Esophagus muscularis mucosa (tissue), 4 donors: ENCODE results near the gene OBI1. TPM values are rescaled to one million over a fixed set of nuclear protein-coding genes. Genes with fewer than 3 reads are reported as not detected.

ENCODE experiments used
- DNase-seq: peaks from one replicate; pipeline ENCODE4 v3.0.0-alpha.2; 2017; ENCODE audit errors: extremely low spot score
- H3K27ac ChIP-seq, 4 donors: fragments of 200-600 bp; sonication (generic); replicated peaks in 1 of 4; 1 replicate in 3 of 4; 2 replicates in 1 of 4; pipeline ENCODE4 v1.5.1; 2016 to 2019; ENCODE audit warnings: mild to moderate bottlenecking in 1 of 4
- H3K27me3 ChIP-seq, 4 donors: fragments of 200-600 bp; sonication (generic); one replicate each; pipeline versions ENCODE4 v1.5.1 to v1.6.0; 2016 to 2019
- H3K36me3 ChIP-seq, 4 donors: fragments of 200-600 bp; sonication (generic); one replicate each; pipeline ENCODE4 v1.5.1; 2016 to 2019
- H3K4me1 ChIP-seq, 4 donors: fragments of 200-600 bp; sonication (generic); one replicate each; pipeline ENCODE4 v1.5.1; 2016 to 2019
- H3K4me3 ChIP-seq, 4 donors: fragments of 200-600 bp; sonication (generic); 1 replicate in 2 of 4; 2 replicates in 2 of 4; pipeline ENCODE4 v1.5.1; 2016 to 2019; ENCODE audit warnings: mild to moderate bottlenecking in 4 of 4, moderate library complexity in 1 of 4
- H3K9me3 ChIP-seq, 4 donors: fragments of 200-600 bp; sonication (generic); 1 replicate in 3 of 4; 2 replicates in 1 of 4; pipeline ENCODE4 v1.5.1; 2016 to 2019
- CTCF ChIP-seq, 3 experiments: fragments of 200-600 bp in 2 of 3; fragments of 450-650 bp in 1 of 3; sonication (generic) in 2 of 3; IDR thresholded peaks; one replicate each; pipeline ENCODE4 v1.5.1; 2017 to 2019; ENCODE audit warnings: antibody characterized with exemption in 3 of 3, mild to moderate bottlenecking in 2 of 3, moderate library complexity in 1 of 3
- EP300 ChIP-seq: sonication (generic); formaldehyde crosslinking; IDR thresholded peaks from one replicate; pipeline ENCODE4 v1.6.1; 2017; ENCODE audit warnings: antibody characterized with exemption
- POLR2A ChIP-seq: fragments of 450-650 bp; IDR thresholded peaks from one replicate; pipeline ENCODE4 v1.6.1; 2017; ENCODE audit warnings: antibody characterized with exemption, moderate library complexity, mild to moderate bottlenecking, low read depth
- POLR2AphosphoS5 ChIP-seq, 2 donors: sonication (generic); formaldehyde crosslinking; IDR thresholded peaks; one replicate each; pipeline ENCODE4 v1.6.1; 2017; ENCODE audit warnings: antibody characterized with exemption in 2 of 2
- WGBS: methylation state at CpG from one replicate; pipeline ENCODE4 v1.1.5; 2018; 5-methylcytosine and 5-hydroxymethylcytosine counted together
- intact Hi-C: fragments of 100-400 bp; cut with DNase I; formaldehyde crosslinking; loops from one replicate; pipeline ENCODE4 v1.15.1; 2023
- total RNA-seq, 4 donors: library from RNA; depleted of rRNA; stranded (reverse); fragments of >200 nt; gene quantifications; one replicate each; pipeline versions ENCODE4 v1.1.0 to v1.2.1, GENCODE V29; 2016

Gene OBI1
- total RNA-seq, 4 donors from 2014 or later, result 8.3 to 13.3 (median 10.5) TPM

DNA sequence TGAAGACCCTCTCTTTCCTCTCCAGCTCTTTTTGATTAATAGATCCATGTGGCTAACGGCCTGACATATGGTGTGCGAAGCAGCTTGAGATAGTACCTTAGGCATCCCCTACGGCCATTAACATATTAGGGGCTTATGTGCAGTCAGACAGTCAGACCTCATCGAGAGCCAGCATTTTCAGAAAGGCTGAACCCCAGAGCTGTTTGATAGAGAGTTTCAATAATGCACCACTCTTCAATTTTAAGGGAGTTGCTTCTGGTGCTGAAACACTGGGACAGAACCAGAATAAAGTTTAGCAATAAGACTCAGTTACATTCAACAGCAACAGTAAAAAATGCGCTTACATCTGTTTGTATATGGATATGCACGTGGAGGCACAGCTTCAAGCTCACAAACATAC, 66.4 kb downstream of the OBI1 start:
- Histone ChIP-seq H3K4me1 (peaks cover 17 to 20% (median 19%) of the 10 kb centered on the region in 4 donors), H3K9me3 (no peaks in the 10 kb centered on the region), H3K27me3 (peaks cover 15 to 100% (median 66%) of the 10 kb centered on the region in 4 donors), H3K4me3 (no peak overlapping the region), H3K27ac (no peak overlapping the region), H3K36me3 (no peaks in the 10 kb centered on the region)
- WGBS, result 13% methylated on average over 6 of the region's 6 CpGs
- DNase-seq, result no peak
- intact Hi-C loops, result no loop called here
- TF ChIP-seq CTCF (IDR thresholded peaks at IDR 0.05) (no peak), EP300 (no peak), POLR2AphosphoS5 (IDR thresholded peaks at IDR 0.05) (no peak), POLR2A (no peak)

- WGBS, result 9% methylated on average over 7 of the region's 7 CpGs
- DNase-seq, result no peak
These were observed 69.7 kb downstream of the OBI1 start for GRCh38 chr13:78589206-78589605.

GRCh38 chr13:78587395-78587794, 71.6 kb downstream of the OBI1 start:
- TF ChIP-seq POLR2AphosphoS5 (IDR thresholded peaks at IDR 0.05) (no peak), CTCF (IDR thresholded peaks at IDR 0.05) (no peak), POLR2A (no peak), EP300 (no peak)
- intact Hi-C loops, result no loop called here
- H3K4me3 ChIP-seq, result no peak overlapping the region
- peaks cover 0 to 11% (median 2%) of the 10 kb centered on the region in 4 donors for H3K4me1 ChIP-seq
- no peak for DNase-seq
- peaks cover 0 to 76% (median 28%) of the 10 kb centered on the region in 4 donors for H3K27me3 ChIP-seq
- H3K36me3 ChIP-seq, result no peaks in the 10 kb centered on the region
- H3K9me3 ChIP-seq, result no peaks in the 10 kb centered on the region
- no peak overlapping the region for H3K27ac ChIP-seq
- 18% methylated on average over 18 of the region's 18 CpGs for WGBS

More at GRCh38 chr13:78589206-78589605, 69.7 kb downstream of the OBI1 start:
- intact Hi-C loops, result no loop called here
- no peak overlapping the region for H3K4me3 ChIP-seq
- peaks cover 0 to 11% (median 2%) of the 10 kb centered on the region in 4 donors for H3K4me1 ChIP-seq
- H3K9me3 ChIP-seq, result no peaks in the 10 kb centered on the region
- TF ChIP-seq CTCF (IDR thresholded peaks at IDR 0.05) (no peak), POLR2A (no peak), POLR2AphosphoS5 (IDR thresholded peaks at IDR 0.05) (no peak), EP300 (no peak)
- no peak overlapping the region for H3K27ac ChIP-seq
- peaks cover 3 to 89% (median 46%) of the 10 kb centered on the region in 4 donors for H3K27me3 ChIP-seq
- no peaks in the 10 kb centered on the region for H3K36me3 ChIP-seq

DNA sequence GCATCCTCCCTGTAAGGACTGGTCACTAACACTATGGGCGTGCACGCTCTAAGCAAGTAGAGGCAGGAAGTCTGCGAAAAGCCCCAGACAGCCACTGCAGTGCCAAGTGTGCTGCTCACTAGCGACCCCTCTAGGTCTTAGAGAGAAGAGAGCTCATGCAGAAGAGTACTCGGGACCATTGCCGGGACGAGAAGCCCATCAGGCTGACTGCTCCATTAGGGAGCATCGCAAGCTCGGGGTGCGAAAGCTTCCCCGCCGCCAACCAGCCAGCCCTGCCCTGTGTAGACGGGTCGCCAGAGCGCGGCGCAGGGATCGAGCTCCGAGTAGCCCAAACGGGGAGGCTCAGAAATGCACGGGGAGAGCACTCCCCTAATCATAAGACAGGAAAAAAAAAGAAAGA, 72.2 kb downstream of the OBI1 start:
- Histone ChIP-seq H3K36me3 (no peaks in the 10 kb centered on the region), H3K4me3 (no peak overlapping the region), H3K27me3 (peaks cover 0 to 69% (median 26%) of the 10 kb centered on the region in 4 donors), H3K9me3 (no peaks in the 10 kb centered on the region), H3K4me1 (peaks cover 0 to 11% (median 2%) of the 10 kb centered on the region in 4 donors), H3K27ac (no peak overlapping the region)
- no peak for DNase-seq
- TF ChIP-seq EP300 (no peak), POLR2A (no peak), CTCF (IDR thresholded peaks at IDR 0.05) (no peak), POLR2AphosphoS5 (IDR thresholded peaks at IDR 0.05) (no peak)
- WGBS, result 12% methylated on average over 15 of the region's 21 CpGs
- intact Hi-C loops, result no loop called here

- intact Hi-C loops, result no loop called here
- Histone ChIP-seq H3K4me3 (no peak overlapping the region), H3K9me3 (peaks cover 0 to 4% (median 0%) of the 10 kb centered on the region in 4 donors), H3K27me3 (peaks cover 0 to 14% (median 0%) of the 10 kb centered on the region in 4 donors), H3K4me1 (no peaks in the 10 kb centered on the region), H3K27ac (no peak overlapping the region), H3K36me3 (no peaks in the 10 kb centered on the region)
- no peak for TF ChIP-seq POLR2AphosphoS5 (IDR thresholded peaks at IDR 0.05)
- no peak for TF ChIP-seq POLR2A
- TF ChIP-seq EP300, result no peak
- TF ChIP-seq CTCF (IDR thresholded peaks at IDR 0.05), result no peak
- 88% methylated on average over 4 of the region's 4 CpGs for WGBS
- no peak for DNase-seq
These were observed 82.7 kb downstream of the OBI1 start for GRCh38 chr13:78576261-78576660.
